Right cardiac atrium (tissue), 5 donors: ENCODE data around the gene VMAC. TPM values are rescaled to one million over a fixed set of nuclear protein-coding genes. Genes with fewer than 3 reads are reported as not detected.

Experiments used
- ATAC-seq, 2 donors: fragments of 200-7000 bp; cut with Tn5 transposase; one replicate each; pipeline versions ENCODE4 v1.8.0 to v1.9.1; 2020; ENCODE audit warnings: moderate library complexity in 2 of 2, mild to moderate bottlenecking in 1 of 2
- DNase-seq, 3 donors: peaks; one replicate each; pipeline ENCODE4 v3.0.0-alpha.2; 2020
- H3K27ac ChIP-seq: one replicate; pipeline ENCODE4 v1.5.1; 2013; ENCODE audit warnings: mild to moderate bottlenecking, low read length, control low read depth, moderate library complexity
- H3K27me3 ChIP-seq: one replicate; pipeline ENCODE4 v1.6.1; 2013; ENCODE audit not compliant: control insufficient read depth, insufficient read depth
- H3K4me1 ChIP-seq: one replicate; pipeline ENCODE4 v1.6.1; 2013; ENCODE audit warnings: low read length; ENCODE audit not compliant: control insufficient read depth, insufficient read depth
- H3K4me3 ChIP-seq: one replicate; pipeline ENCODE4 v1.5.1; 2013; ENCODE audit warnings: low read length, control low read depth
- H3K9me3 ChIP-seq: one replicate; pipeline ENCODE4 v1.6.1; 2013; ENCODE audit warnings: low read length; ENCODE audit not compliant: control insufficient read depth
- WGBS: extraction: QIAGEN DNeasy Blood & Tissue Kit; methylation state at CpG from one replicate; pipeline ENCODE4 v1.1.7; 2013; 5-methylcytosine and 5-hydroxymethylcytosine counted together
- intact Hi-C, 4 donors: fragments of 100-400 bp; cut with DNase I; formaldehyde crosslinking; loops; one replicate each; pipeline versions ENCODE4 v1.11.0 to v1.14.0; 2022 to 2023
- polyA plus RNA-seq: library from polyadenylated mRNA; stranded (reverse); fragments of 200-250 nt; gene quantifications from one replicate; pipeline ENCODE4 v1.2.3, GENCODE V29; 2013
- total RNA-seq, 4 donors: library from RNA; stranded (reverse); fragmentation: NEBNext Ultra II Directional; extraction: Animal tissue kit (Norgen Biotek cat#: 25700); gene quantifications; one replicate each; pipeline ENCODE4 v1.2.1, GENCODE V29; 2021
- donor health status: healthy with polysubstance abuse.
- donor health status: DM: no; HTN: yes; CAD: no.
- donor health status: DM: no; HTN: no; CAD: no.
- donor health status: DM: no; HTN: yes; CAD: no; lungs with severe emphysema.
- donor health status: DM: yes; HTN: yes; CAD: no.

The VMAC gene
- total and polyA plus RNA-seq, 5 donors: 1.9 to 5.8 (median 3.6) TPM

GRCh38 chr19:5947435-5947834 is 42.8 kb downstream of the VMAC start:
- intact Hi-C loops: no loop called here
- Histone ChIP-seq H3K27ac (peak overlapping the region; percentile 0), H3K9me3 (no peaks in the 10 kb centered on the region), H3K4me3 (no peak overlapping the region), H3K27me3 (no peaks in the 10 kb centered on the region), H3K4me1 (peaks cover 30% of the 10 kb centered on the region)
- DNase-seq (peak; percentile 75 to 88 (median 87)), ATAC-seq (peak; percentile 56 to 59)
- 26% methylated on average over 13 of the region's 13 CpGs for WGBS

GRCh38 chr19:5948752-5949564 is 44.3 kb downstream of the VMAC start:
- WGBS: 64% methylated on average over 13 of the region's 13 CpGs
- no peak overlapping the region for H3K4me3 ChIP-seq
- intact Hi-C loops: no loop called here
- peaks cover 35% of the 10 kb centered on the region for H3K4me1 ChIP-seq
- ATAC-seq (no peak), DNase-seq (peak in 2 of 3 donors; percentile 14 to 15)
- no peaks in the 10 kb centered on the region for H3K9me3 ChIP-seq
- H3K27ac ChIP-seq: no peak overlapping the region
- no peaks in the 10 kb centered on the region for H3K27me3 ChIP-seq

- peaks cover 34% of the 10 kb centered on the region for H3K4me1 ChIP-seq
- DNase-seq: peak in 2 of 3 donors; percentile 70 to 72
- intact Hi-C loops: loop anchor here in 2 of 4 donors (5.0 to 10.0 kb wide), 2 partner anchors 38 to 45 kb away; partner anchors contain the start of genes CAPS (in 1 of the 2), NDUFA11 (in 1 of the 2) and VMAC (in 1 of the 2)
- WGBS: 75% methylated on average over 13 of the region's 13 CpGs
- H3K27ac ChIP-seq: peak overlapping the region; percentile 8
- no peaks in the 10 kb centered on the region for H3K27me3 ChIP-seq
- ATAC-seq: peak in 1 of 2 donors; percentile 3
- H3K4me3 ChIP-seq: no peak overlapping the region
- H3K9me3 ChIP-seq: no peaks in the 10 kb centered on the region
These were observed 45.2 kb downstream of the VMAC start for GRCh38 chr19:5949792-5950305.

- H3K4me1 ChIP-seq: peaks cover 34% of the 10 kb centered on the region
- H3K4me3 ChIP-seq: no peak overlapping the region
- no peaks in the 10 kb centered on the region for H3K27me3 ChIP-seq
- H3K9me3 ChIP-seq: no peaks in the 10 kb centered on the region
- intact Hi-C loops: loop anchor here in 2 of 4 donors (5.0 to 10.0 kb wide), 2 partner anchors 38 to 46 kb away; partner anchors contain the start of genes CAPS (in 1 of the 2), NDUFA11 (in 1 of the 2) and VMAC (in 1 of the 2)
- 54% methylated on average over 3 of the region's 3 CpGs for WGBS
- DNase-seq (peak in 1 of 3 donors; percentile 3), ATAC-seq (no peak)
- H3K27ac ChIP-seq: no peak overlapping the region
These were observed 46.1 kb downstream of the VMAC start for GRCh38 chr19:5950741-5951140.

- H3K4me1 ChIP-seq: peaks cover 34% of the 10 kb centered on the region
- ATAC-seq (peak; percentile 15 to 41), DNase-seq (peak in 2 of 3 donors; percentile 54 to 73)
- H3K9me3 ChIP-seq: no peaks in the 10 kb centered on the region
- intact Hi-C loops: loop anchor here in 2 of 4 donors (5.0 to 10.0 kb wide), 2 partner anchors 39 to 47 kb away; partner anchors contain the start of genes CAPS (in 1 of the 2), NDUFA11 (in 1 of the 2) and VMAC (in 1 of the 2)
- H3K27ac ChIP-seq: peak overlapping the region; percentile 14
- H3K4me3 ChIP-seq: no peak overlapping the region
- WGBS: 43% methylated on average over 19 of the region's 19 CpGs
- no peaks in the 10 kb centered on the region for H3K27me3 ChIP-seq
These were observed 46.7 kb downstream of the VMAC start for GRCh38 chr19:5951338-5951861.

- Histone ChIP-seq H3K27me3 (no peaks in the 10 kb centered on the region), H3K4me1 (peaks cover 34% of the 10 kb centered on the region), H3K9me3 (no peaks in the 10 kb centered on the region), H3K27ac (peak overlapping the region; percentile 37), H3K4me3 (no peak overlapping the region)
- DNase-seq: peak in 2 of 3 donors; percentile 33
- intact Hi-C loops: loop anchor here in 2 of 4 donors (5.0 to 10.0 kb wide), 2 partner anchors 40 to 48 kb away; partner anchors contain the start of genes CAPS (in 1 of the 2), NDUFA11 (in 1 of the 2) and VMAC (in 1 of the 2)
- WGBS: 50% methylated on average over 18 of the region's 18 CpGs
- ATAC-seq: no peak
These were observed 47.7 kb downstream of the VMAC start for GRCh38 chr19:5952193-5953029.

GRCh38 chr19:5953030-5953589 is 48.4 kb downstream of the VMAC start:
- WGBS: 56% methylated on average over 5 of the region's 5 CpGs
- intact Hi-C loops: loop anchor here in 2 of 4 donors (5.0 to 10.0 kb wide), 2 partner anchors 41 to 48 kb away; partner anchors contain the start of genes CAPS (in 1 of the 2), NDUFA11 (in 1 of the 2) and VMAC (in 1 of the 2)
- no peak for ATAC-seq
- H3K9me3 ChIP-seq: no peaks in the 10 kb centered on the region
- H3K27me3 ChIP-seq: no peaks in the 10 kb centered on the region
- H3K4me1 ChIP-seq: peaks cover 34% of the 10 kb centered on the region
- no peak for DNase-seq
- no peak overlapping the region for H3K27ac ChIP-seq
- no peak overlapping the region for H3K4me3 ChIP-seq

- Histone ChIP-seq H3K4me3 (no peak overlapping the region), H3K27ac (peak overlapping the region; percentile 80), H3K4me1 (peaks cover 37% of the 10 kb centered on the region), H3K27me3 (no peaks in the 10 kb centered on the region), H3K9me3 (no peaks in the 10 kb centered on the region)
- peak in 2 of 3 donors; percentile 49 to 61 for DNase-seq
- no peak for ATAC-seq
- intact Hi-C loops: loop anchor here in 2 of 4 donors (5.0 to 10.0 kb wide), 2 partner anchors 41 to 49 kb away; partner anchors contain the start of genes CAPS (in 1 of the 2), NDUFA11 (in 1 of the 2) and VMAC (in 1 of the 2)
- 48% methylated on average over 17 of the region's 17 CpGs for WGBS
These were observed 49.1 kb downstream of the VMAC start for GRCh38 chr19:5953680-5954213.

- Histone ChIP-seq H3K4me3 (no peak overlapping the region), H3K9me3 (no peaks in the 10 kb centered on the region), H3K27ac (peak overlapping the region; percentile 80), H3K4me1 (peaks cover 34% of the 10 kb centered on the region), H3K27me3 (no peaks in the 10 kb centered on the region)
- DNase-seq (no peak), ATAC-seq (no peak)
- WGBS: 42% methylated on average over 6 of the region's 6 CpGs
- intact Hi-C loops: loop anchor here in 2 of 4 donors (5.0 to 10.0 kb wide), 2 partner anchors 42 to 49 kb away; partner anchors contain the start of genes CAPS (in 1 of the 2), NDUFA11 (in 1 of the 2) and VMAC (in 1 of the 2)
These were observed 49.6 kb downstream of the VMAC start for GRCh38 chr19:5954293-5954692.
